ENCODE measurements around the gene LSMEM2. TPM values are rescaled to one million over a fixed set of nuclear protein-coding genes. Genes with fewer than 3 reads are reported as not detected.
"Not testable (repeated sequence)": the region's sequence is repeated elsewhere in the genome, so short reads cannot be mapped to it uniquely, and the experiment has no call there.

LSMEM2 gene
- total RNA-seq, 2 donors from 2014 or later, result not detected

GRCh38 chr3:50242381-50242770, 36.5 kb upstream of the LSMEM2 start:
- DNase-seq (ENCODE audit: low spot score) (no peak), ATAC-seq (ENCODE audit: insufficient number of reproducible peaks, low FRiP score, low read depth) (no peak)
- peaks cover 78 to 93% of the 10 kb centered on the region in 2 donors for H3K4me1 ChIP-seq (ENCODE audit: control insufficient read depth in 1 of 2, low read depth in 2 of 2)

GRCh38 chr3:50242851-50243542, 35.9 kb upstream of the LSMEM2 start:
- DNase-seq (ENCODE audit: low spot score) (no peak), ATAC-seq (ENCODE audit: insufficient number of reproducible peaks, low FRiP score, low read depth) (no peak)
- peak overlapping the region; percentile 44 for H3K4me3 ChIP-seq
- H3K36me3 ChIP-seq, result peaks cover 2% of the 10 kb centered on the region
- no peak for TF ChIP-seq CTCF (IDR thresholded peaks at IDR 0.05)
- H3K4me1 ChIP-seq (ENCODE audit: control insufficient read depth in 1 of 2, low read depth in 2 of 2), result peaks cover 85 to 99% of the 10 kb centered on the region in 2 donors
- no peaks in the 10 kb centered on the region for H3K9me3 ChIP-seq
- H3K27me3 ChIP-seq (replicated peaks; ENCODE audit: insufficient read depth), result no peaks in the 10 kb centered on the region
- H3K27ac ChIP-seq, result peak overlapping the region; percentile 33 to 89

More at GRCh38 chr3:50242381-50242770, 36.5 kb upstream of the LSMEM2 start:
- Histone ChIP-seq H3K27me3 (replicated peaks; ENCODE audit: insufficient read depth) (no peaks in the 10 kb centered on the region), H3K27ac (peak overlapping the region; percentile 33 to 89), H3K4me3 (peak overlapping the region; percentile 44), H3K9me3 (no peaks in the 10 kb centered on the region), H3K36me3 (peaks cover under 1% of the 10 kb centered on the region)
- TF ChIP-seq CTCF (IDR thresholded peaks at IDR 0.05), result no peak

GRCh38 chr3:50243543-50243895, 35.4 kb upstream of the LSMEM2 start:
- H3K4me3 ChIP-seq, result peak overlapping the region; percentile 44
- H3K27me3 ChIP-seq (replicated peaks; ENCODE audit: insufficient read depth), result no peaks in the 10 kb centered on the region
- peaks cover 90 to 100% of the 10 kb centered on the region in 2 donors for H3K4me1 ChIP-seq (ENCODE audit: control insufficient read depth in 1 of 2, low read depth in 2 of 2)
- no peak for ATAC-seq (ENCODE audit: insufficient number of reproducible peaks, low FRiP score, low read depth)
- no peaks in the 10 kb centered on the region for H3K9me3 ChIP-seq
- TF ChIP-seq CTCF (IDR thresholded peaks at IDR 0.05), result no peak
- H3K36me3 ChIP-seq, result peaks cover 2% of the 10 kb centered on the region
- no peak for DNase-seq (ENCODE audit: low spot score)
- peak overlapping the region; percentile 33 to 89 for H3K27ac ChIP-seq

GRCh38 chr3:50244813-50245212, 34.1 kb upstream of the LSMEM2 start:
- ATAC-seq (ENCODE audit: insufficient number of reproducible peaks, low FRiP score, low read depth), result not testable (repeated sequence)
- Histone ChIP-seq H3K4me1 (ENCODE audit: control insufficient read depth in 1 of 2, low read depth in 2 of 2) (peaks cover 93 to 100% of the 10 kb centered on the region in 2 donors), H3K27ac (peak overlapping the region in 1 of 2 donors; percentile 89)

GRCh38 chr3:50245251-50245745, 33.6 kb upstream of the LSMEM2 start:
- Histone ChIP-seq H3K27ac (peak overlapping the region; percentile 65 to 89), H3K4me3 (peak overlapping the region; percentile 64), H3K36me3 (peaks cover 2% of the 10 kb centered on the region), H3K9me3 (no peaks in the 10 kb centered on the region), H3K27me3 (replicated peaks; ENCODE audit: insufficient read depth) (no peaks in the 10 kb centered on the region), H3K4me1 (ENCODE audit: control insufficient read depth in 1 of 2, low read depth in 2 of 2) (peaks cover 94 to 100% of the 10 kb centered on the region in 2 donors)
- no peak for DNase-seq (ENCODE audit: low spot score)
- ATAC-seq (ENCODE audit: insufficient number of reproducible peaks, low FRiP score, low read depth), result no peak
- TF ChIP-seq CTCF (IDR thresholded peaks at IDR 0.05), result no peak

More at GRCh38 chr3:50244813-50245212, 34.1 kb upstream of the LSMEM2 start:
- H3K4me3 ChIP-seq; H3K27me3 ChIP-seq (replicated peaks; ENCODE audit: insufficient read depth); H3K36me3 ChIP-seq; H3K9me3 ChIP-seq; DNase-seq (ENCODE audit: low spot score): not testable (repeated sequence)

All from thoracic aorta (tissue), 2 donors.